Measurements from ENCODE around the gene TBC1D9.

Gene TBC1D9

DNA sequence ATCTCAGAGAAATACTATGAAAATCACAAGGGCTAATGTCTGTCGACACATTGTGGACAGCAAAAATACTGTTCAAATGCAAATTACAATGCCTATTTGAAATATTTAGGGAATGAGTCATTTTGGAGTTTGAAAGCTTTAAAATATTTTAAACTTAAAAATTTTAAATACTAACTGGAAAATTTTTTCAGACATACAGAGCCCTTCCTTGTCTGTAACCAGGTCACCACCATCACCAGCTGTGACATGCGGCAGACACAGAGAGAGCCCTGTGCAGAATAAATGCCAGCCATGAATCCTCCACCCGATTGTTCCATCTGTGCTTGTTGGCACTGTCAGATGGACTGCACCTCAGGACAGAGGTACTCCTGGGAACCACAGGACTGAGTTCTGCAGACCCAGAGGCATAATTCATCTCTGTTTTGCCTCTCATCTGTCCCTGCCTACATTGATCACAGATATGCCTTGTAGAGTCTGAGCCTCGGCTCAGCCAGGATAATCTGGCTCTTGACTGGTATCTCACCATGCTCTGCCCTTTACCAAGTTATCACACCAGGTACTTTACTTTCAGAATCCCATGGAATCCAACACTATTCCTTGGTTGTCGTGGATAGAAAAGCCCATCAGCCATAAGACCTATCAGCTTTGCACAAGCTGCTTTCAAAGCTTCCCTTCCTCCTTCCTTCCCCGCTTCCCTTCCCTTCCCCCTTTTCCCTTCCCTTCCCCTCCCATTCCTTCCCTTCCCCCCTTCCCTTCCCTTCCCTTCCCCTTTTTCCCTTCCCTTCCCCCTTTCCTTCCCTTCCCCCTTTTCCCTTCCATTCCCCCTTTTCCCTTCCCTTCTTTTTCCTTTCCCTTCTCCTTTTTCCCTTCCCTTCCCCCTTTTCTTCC is 67.2 kb downstream of the TBC1D9 start:
- DNase-seq, result no peak

DNA sequence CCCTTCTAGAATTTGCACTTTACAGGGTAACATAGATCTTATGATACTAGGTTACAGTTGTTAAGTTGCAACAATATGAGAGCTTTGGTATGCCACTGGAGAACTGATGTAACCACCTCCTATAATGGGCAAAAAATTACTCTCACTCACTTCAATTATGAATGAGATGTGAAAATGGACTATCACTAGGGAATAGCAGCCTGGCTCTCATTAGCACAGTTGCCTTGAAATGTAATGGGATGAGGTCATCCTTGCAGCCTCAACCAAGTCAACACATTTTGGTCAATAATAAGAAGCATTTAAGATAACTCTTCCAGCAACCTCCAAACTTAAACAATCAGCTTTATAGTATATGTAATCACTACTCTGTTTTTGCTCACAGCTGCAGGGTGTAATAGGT is 69.4 kb downstream of the TBC1D9 start:
- DNase-seq, result no peak

DNA sequence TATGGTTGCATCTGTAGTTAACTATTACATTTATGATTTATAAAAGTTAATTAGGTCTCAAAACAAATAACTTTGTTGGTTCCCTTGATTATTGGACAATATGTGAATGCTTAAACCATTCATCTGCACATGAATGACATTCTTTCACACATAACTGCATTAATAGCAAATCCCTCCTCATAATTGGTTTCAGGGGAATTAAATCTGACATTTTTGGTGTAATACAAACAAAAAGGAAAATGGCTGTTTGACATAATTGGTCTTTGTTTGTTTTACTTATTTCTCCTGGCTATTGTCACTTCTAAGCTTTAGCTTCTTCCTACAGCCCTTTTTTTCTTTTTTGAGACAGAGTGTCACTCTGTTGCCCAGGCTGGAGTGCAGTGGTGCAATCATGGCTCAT is 71.9 kb downstream of the TBC1D9 start:
- no peak for DNase-seq

DNA sequence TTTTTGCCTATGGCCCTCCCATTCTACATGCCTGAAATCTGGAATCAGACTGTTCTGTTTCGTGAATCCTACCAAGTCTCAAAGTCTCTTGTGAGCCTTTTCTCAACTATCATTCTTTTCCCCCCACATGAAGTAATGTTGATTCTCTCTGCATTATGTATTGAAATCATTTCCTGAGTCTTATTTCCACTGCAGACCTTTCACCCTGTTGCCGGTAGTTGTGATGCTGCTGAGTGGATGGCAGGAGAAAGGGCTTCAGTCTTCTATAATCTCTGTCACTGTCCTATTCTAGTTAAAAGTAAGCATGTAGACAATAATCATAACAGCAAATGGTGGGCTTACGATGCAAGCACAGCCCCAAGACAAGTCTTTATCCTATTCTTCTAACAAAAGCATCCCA is 75.0 kb downstream of the TBC1D9 start:
- DNase-seq, result no peak

DNA sequence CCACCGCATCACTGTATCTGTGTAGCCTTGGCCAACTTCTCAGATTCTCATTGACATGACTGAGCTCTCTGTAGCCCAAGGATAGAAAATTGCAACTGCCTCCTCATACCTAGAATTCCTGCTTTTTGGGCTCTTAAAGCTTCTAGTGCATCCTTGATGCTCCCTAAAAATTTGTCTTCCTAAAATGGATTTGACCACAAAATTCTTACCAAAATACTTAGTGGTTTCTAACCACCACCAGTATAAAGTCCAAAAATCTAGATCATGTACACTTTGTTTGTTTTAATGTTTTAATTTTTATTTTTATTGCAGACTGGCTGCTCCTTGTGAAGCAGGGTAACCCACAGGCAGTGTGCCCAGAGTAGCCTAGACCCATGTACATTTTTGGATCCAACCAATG is 75.5 kb downstream of the TBC1D9 start:
- DNase-seq, result no peak

DNA sequence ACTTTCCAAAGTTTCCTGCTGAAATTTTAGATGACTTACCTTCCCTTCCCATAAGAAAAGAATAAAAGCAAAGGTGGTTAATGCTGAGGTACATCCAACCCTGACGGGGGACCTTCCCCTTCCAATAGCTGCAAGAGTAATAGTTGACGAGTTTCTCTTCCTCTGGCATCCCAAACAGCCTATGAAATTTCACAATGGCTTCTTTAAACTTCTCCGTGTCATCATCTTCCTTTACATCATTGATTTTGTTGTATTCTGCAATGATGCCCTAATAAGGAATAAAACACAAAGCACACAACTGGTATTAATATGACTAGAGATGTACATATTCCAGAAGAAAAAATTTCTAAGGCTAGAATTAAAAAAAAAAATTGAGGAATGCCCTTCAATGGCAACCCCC is 76.6 kb downstream of the TBC1D9 start:
- no peak for DNase-seq

DNA sequence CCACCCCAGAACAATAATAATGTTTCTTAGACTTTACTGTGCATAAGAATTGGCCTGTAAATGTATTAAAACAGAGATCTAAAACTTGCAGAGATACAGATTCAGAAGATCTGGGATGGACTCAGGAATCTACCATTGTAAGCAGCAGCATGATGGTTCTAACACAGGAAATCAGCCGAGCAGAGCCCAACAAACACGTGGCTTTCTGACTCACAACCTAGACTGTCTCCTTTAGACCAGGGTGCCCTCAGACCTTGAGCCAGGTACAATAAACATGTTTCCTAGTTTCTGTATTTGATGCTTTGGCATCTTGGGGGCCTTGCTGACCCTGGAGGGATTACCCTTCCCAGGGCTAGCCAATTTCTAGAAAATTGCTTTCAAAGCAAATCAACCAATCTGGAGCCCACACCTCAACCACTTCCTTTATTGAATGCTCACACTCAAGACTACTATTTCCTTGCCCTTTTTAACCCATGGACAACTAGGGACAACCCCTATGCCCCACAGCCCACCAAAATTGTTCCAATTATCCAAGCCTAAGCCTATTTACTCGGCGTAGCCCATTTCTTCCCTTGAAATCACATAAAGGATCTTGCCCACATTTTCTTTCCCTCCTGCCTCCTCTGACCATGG is 80.5 kb downstream of the TBC1D9 start:
- no peak for DNase-seq

DNA sequence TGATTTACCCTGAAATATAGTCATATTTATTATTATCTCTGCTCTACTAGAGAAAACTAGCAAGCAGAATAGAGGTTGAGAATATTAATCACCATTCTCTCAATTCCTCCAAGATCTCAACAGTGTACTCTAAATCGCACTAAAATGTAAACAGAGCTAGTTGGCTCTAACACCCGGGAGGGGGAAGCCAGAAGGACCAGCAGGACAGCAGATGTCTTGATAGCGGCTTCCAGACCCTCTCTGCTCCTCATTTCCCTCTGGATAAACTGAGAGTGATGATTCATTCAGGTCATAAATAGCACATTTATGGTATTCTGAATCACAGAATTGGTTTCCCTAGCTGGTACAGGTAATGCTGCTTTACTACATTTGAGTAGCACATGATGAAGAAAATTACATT is 82.5 kb downstream of the TBC1D9 start:
- DNase-seq, result no peak

DNA sequence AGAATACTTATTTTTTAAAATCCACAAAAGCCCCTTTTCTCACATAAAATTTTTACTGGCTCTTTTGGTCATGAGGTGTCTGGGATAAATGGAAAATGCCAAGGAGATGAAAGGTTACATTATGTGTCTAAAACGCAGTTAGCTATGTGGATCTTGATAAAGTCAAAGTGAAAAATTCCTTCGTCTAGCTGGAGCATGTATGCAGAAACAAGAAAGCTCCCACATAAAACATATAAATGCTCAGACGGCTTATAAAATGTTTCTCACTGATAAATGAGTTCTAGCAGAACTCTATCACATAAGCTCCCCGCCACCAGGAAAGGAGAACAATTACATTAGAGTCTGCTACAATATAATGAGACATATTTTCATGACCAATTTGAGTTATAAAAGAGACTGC is 83.8 kb downstream of the TBC1D9 start:
- no peak for DNase-seq

DNA sequence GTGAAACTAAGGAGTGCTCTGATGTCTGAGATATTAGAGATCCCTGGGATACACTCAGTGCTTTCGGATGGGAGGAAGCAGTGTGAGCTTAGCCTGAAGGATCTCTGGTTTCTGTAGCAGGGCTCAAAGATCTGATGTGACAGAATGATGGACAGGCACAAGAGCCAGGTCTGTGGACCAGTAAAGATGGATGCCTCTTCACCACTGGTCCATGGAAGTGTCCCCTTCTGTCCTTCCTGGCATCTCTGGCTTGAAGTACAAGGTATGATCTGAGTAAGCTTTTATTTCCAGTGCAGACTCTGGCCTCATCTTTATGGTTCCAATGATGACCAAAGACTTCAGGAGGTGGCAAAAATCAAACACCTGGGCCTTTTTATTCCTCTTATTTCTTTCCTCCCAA is 88.1 kb downstream of the TBC1D9 start:
- no peak for DNase-seq

DNA sequence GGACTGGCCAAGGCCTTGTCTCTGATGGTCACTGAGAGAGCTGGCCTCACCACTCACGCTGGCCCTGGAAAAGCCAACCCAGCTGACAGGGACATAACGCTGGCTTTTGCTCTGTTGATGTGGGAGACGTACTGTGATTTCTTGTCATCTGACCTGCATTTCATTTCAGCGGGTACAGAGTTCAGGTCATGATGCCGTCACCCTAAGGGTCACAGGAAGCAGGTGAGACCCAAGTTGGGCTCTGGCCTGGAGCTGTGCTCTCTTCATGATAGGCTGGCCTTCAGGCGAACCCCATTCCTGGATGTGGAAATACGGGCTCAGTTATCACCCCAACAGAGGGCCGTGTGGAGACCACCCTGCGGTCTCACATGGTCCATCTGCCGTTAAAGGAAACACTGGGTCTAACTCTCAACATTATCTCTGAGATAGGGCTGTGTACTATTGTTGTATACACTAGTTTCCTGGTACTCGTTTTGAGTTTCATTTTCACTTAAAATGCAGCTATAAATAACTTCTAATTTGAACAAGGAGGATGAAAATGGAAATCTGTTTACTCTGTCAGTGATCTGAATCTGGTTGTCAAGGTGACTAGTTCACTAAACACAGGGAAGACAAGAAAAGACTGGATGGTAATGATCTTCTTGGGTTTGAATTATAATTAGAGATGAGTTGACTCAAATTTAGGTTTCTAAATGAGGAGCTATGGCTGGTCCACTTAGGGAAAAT is 89.1 kb downstream of the TBC1D9 start:
- no peak for DNase-seq

DNA sequence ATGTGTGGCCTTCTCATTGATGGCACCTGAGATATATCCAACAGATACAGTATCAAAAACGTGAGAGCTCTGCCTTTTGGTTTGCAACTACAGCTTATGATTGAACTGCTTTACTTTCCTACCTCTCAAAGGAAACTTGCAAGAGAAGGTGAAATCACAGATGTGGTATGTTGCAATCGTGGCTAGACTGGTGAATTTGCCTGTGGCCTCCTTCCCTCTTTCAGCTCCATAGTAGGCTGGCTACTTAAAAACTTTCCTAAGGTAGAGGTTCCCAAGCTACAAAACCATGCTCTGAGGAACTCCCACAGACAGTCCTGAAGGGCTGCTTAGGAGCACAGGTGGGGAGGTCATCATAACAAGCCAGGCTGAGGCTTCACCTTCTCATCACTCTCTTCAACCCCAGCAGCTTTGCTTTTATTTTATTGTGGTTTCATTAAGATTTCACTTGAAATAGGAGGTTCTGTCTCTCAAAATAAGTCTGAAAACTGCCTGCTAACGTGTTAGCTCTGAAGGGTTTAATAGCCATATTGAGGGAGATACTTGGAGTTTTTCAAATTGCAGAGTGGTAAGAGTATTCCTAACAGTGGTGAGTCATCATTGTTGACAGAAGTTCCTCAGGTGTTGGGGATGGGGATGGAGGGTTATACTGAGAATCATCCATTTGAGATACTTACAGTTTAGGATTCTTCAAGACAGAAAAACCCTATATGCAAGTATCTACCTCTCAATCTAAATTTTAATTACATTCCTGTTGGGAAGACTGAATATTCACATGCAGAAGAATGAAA is 93.9 kb downstream of the TBC1D9 start:
- DNase-seq, result no peak

DNA sequence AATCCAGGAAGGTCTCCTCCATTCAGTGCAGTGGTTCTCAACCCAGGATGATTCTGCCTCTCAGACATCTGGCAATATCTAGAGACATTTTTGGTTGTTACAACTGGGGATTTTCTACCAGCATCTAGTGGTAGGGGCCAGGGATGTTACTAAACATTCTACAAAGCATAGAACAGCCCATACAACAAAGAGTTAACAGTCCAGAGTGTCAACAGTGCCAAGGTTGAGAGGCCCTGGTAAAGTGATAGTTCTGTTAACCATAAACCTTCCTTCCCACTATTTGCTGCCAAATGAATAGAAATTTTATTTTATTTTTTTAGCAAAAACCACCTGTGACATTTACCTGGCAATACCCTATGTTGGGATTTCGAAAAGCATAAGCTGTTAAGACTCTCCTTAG is 94.6 kb downstream of the TBC1D9 start:
- no peak for DNase-seq

DNA sequence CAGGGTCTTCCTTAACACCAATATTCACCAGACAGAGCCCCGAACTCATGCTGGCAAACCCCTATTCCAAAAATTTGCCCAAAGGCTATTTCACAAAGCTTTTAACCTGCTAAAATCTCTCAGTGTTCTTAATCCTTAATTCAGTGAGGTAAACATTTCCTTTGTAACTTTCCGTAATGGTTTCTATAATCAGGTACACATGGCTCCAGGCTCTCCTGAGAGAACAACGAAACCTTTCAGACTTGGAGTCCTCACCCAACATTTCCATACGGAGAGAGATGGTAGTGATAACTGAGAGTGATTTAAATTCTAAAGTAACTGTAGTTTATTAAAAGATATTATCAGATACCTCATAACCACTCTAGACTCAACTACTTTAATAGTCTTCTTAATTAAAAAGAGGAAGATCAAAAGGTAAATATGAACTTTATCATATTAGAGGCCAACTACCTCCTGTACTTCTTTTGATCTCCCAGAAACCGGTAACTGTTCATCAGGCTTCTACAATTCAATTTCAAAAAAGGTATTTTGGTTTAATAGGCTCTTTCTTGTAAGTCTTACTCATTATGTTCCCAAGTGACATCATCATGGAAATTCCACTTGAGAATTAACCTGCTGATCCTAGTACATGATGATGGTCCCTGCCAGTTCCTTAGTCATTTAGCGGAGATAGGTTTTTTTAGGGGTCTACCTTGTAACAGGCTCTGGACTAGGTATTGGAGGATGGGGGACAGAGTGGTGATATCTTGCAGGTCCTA is 96.1 kb downstream of the TBC1D9 start:
- DNase-seq, result no peak

DNA sequence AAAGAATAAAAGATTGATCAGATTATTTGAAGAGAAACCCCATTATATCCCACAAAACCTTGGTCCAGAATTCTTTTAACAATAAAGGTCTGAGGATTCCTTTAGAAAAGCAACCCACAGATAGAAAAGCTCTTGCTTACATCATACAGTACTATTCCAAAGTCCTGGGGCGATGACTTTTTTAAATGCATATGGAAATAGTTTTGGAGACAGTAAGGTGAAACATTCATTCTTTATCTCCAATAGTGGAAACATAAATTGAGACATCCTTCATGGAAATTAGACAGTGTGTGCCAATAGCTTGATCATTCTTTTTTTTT is 101.7 kb downstream of the TBC1D9 start:
- DNase-seq, result no peak

DNA sequence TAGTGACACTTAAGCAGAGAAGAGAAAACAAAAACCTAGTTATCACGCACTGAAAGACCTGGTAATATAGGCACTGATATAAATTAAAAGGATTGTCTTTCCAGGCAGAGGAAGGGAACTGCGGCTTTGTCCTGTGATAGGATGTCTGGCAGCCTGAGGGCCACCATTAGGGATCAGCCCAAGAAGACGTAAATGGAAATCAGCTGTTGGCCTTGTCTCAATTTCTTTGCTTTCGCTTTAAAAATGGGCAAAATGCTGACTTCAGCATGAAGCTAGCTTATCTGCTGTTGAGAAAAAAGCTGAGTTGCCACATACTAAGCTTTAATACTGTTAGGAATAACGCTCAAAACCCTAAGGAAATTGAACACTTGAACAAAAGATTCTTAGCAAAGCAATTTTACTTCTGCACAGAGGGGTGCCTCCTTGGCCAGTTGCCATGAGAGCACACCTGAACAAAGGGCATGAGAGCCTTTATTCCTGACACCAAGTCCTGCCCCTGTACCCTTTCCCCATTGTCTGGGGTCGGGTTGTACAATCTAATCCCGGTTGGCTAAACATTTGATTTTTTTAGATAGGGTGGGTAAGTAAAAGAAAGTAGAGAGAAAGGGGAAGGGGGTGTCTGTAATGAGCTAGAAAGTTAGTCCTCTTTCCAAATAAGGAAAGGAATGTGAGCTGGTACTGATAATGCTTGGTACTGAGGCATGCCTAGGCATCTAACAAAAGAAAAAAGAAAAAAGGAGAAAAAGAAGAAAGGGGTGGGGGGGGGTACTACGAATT is 102.3 kb downstream of the TBC1D9 start:
- DNase-seq, result no peak

DNA sequence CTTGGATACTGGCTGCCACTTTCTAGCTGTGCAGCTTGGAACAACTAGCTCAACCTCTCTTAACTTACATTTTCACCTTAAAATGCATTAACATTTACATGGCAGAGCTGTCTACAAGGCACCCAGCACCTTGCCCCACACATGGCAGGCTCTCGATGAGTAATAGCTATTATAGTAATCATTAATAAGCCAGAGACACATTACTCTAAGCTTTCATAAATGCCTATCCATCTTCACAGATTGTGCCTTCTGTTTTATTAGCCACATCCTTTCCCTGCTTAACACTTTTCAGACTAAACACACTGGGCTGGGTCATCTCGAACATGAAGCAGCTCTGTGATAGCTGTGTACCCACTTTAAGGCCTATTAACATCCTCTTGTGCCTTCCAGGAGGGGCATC is 103.6 kb downstream of the TBC1D9 start:
- DNase-seq, result no peak

DNA sequence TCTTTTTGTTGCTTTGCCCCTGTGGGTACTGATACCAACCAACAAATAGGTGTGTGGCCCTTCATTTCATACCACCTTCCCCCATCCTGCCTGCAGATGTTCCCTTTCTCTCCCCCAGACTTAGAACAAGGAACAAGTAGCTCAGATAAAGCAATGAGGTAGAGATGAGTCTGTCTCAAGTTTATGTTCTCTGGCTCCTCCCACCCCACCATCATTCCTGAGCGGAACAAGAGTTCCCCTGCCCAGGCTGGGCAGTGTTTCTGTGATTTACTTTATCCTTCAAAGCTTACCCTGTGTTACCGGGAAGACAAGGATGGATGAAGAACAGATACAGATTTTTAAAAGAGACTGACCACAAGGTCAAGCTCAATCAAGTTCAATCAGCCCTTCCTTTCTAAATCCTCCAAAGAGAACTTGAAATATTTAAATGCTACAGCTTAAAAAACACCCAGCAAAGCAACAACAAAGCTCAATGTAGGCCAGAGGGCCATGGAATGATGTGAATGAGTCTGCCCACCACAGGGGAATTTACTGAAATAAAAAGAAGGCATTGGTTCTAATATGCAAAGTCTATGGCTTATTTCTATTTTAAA is 107.4 kb downstream of the TBC1D9 start:
- DNase-seq, result no peak

DNA sequence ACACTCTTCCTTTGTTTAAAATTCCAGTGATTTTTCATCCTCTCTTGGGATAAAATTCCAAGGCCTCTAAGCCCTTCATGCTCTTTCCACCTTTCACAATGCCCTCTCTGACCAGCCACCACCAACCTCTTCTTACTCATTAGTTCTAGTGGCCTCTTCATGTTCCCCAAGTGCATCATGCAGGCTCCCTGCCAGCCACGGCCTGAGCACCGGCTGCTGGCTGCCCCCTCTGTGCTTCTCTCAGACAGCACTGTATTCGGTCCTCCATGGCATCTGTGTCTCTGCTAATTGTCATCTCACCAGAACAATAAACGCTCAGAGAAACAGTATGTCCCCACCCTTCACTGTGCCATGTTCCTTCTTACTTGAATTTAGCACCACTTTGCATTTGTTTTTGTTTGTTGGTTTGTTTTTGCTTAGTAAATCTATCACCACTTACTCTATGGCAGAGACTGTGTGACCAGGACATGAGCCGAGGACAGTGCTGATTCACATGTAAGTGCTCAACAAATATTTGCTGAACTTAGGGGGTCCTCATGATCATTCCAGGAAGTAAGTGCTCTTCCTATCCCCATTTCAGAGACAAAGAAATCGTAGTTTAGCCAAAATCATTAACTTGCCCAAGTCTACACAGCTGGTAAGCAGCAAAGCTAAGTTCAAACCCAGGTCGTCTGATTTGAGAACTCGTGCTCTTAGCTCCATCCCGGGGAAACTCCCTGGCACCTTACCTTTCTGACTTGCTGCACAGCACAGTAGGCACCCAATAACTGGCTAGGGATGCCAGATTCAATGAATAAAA is 110.4 kb downstream of the TBC1D9 start:
- DNase-seq, result no peak

DNA sequence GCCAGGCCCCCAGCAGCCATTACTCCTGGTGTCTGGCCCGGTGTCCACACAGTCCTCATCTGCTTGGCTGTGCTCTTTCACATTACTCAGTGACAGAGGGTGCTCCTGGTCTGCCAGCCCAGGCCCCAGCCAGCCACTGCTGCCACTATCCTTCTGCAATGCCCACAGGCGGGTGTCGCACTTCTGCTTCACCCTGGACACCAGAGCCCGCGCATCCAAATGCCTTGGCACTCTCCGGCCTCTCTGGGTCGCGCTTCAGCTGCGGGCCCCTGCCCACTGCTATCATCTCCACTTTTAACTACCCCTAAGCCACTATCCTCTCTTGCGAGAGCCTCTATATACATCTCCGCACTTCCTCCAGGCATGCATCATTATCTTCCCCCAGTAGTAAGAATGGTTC is 111.0 kb downstream of the TBC1D9 start:
- no peak for DNase-seq

All from NCI-H2081 treated with DMSO at 0.1 percent for 48 hours (cell line).